Neural progenitor cell (in vitro differentiated cells): ENCODE measurements around the gene GRIN2A. TPM values are rescaled to one million over a fixed set of nuclear protein-coding genes. Genes with fewer than 3 reads are reported as not detected.

Experiments used
- DNase-seq: peaks from one replicate; pipeline ENCODE4 v3.0.0-alpha.2; 2016; ENCODE audit warnings: low spot score
- H2AFZ ChIP-seq: fragments of 200-600 bp; sonication (generic); replicated peaks from 2 replicates; pipeline ENCODE4 v1.6.1; 2016; ENCODE audit warnings: antibody characterized with exemption
- H3F3A ChIP-seq: fragments of 200-600 bp; sonication (generic); 2 replicates; pipeline ENCODE4 v1.6.1; 2016; ENCODE audit warnings: antibody characterized with exemption, low read depth
- H3K27ac ChIP-seq: fragments of 200-600 bp; sonication (generic); 2 replicates; pipeline ENCODE4 v1.5.1; 2016; ENCODE audit warnings: mild to moderate bottlenecking
- H3K27me3 ChIP-seq: fragments of 200-600 bp; sonication (generic); 2 replicates; pipeline ENCODE4 v1.6.1; 2016; ENCODE audit warnings: mild to moderate bottlenecking, moderate library complexity
- H3K36me3 ChIP-seq: fragments of 200-600 bp; sonication (generic); 2 replicates; pipeline ENCODE4 v1.5.1; 2016
- H3K4me1 ChIP-seq: fragments of 200-600 bp; sonication (generic); 2 replicates; pipeline ENCODE4 v1.6.1; 2016; ENCODE audit warnings: mixed run types
- H3K4me2 ChIP-seq: fragments of 200-600 bp; sonication (generic); 2 replicates; pipeline ENCODE4 v1.6.1; 2016
- H3K4me3 ChIP-seq: fragments of 200-600 bp; sonication (generic); 2 replicates; pipeline ENCODE4 v1.5.1; 2016
- H3K79me2 ChIP-seq: fragments of 200-600 bp; sonication (generic); 2 replicates; pipeline ENCODE4 v1.6.1; 2016; ENCODE audit warnings: low read depth
- H3K9ac ChIP-seq: fragments of 200-600 bp; sonication (generic); 2 replicates; pipeline ENCODE4 v1.6.1; 2016
- H3K9me3 ChIP-seq: fragments of 200-600 bp; sonication (generic); 2 replicates; pipeline ENCODE4 v1.5.1; 2016; ENCODE audit warnings: low read depth
- H4K20me1 ChIP-seq: fragments of 200-600 bp; sonication (generic); 2 replicates; pipeline ENCODE4 v1.6.1; 2016; ENCODE audit warnings: low read depth
- H3K27ac Mint-ChIP-seq: 3 replicates; pipeline ENCODE4 v1.8.0; 2021; ENCODE audit warnings: mixed read lengths
- H3K27me3 Mint-ChIP-seq: 2 replicates; pipeline ENCODE4 v1.8.0; 2022; ENCODE audit warnings: low read depth, mild to moderate bottlenecking, inconsistent platforms, moderate library complexity, mixed read lengths; ENCODE audit not compliant: insufficient read depth
- H3K36me3 Mint-ChIP-seq: 3 replicates; pipeline ENCODE4 v1.8.0; 2021; ENCODE audit warnings: mixed read lengths
- H3K4me1 Mint-ChIP-seq: 3 replicates; pipeline ENCODE4 v1.8.0; 2021; ENCODE audit warnings: mixed read lengths
- H3K4me3 Mint-ChIP-seq: 3 replicates; pipeline ENCODE4 v1.8.0; 2021; ENCODE audit warnings: mild to moderate bottlenecking, moderate library complexity, mixed read lengths
- H3K9me3 Mint-ChIP-seq: 3 replicates; pipeline ENCODE4 v1.8.0; 2020; ENCODE audit warnings: mixed read lengths
- EZH2 ChIP-seq: fragments of 200-600 bp; sonication (generic); IDR thresholded peaks from 2 replicates; pipeline ENCODE4 v1.6.1; 2017; ENCODE audit warnings: antibody characterized with exemption, mild to moderate bottlenecking, moderate library complexity
- EZH2phosphoT487 ChIP-seq: fragments of 200-600 bp; sonication (generic); IDR thresholded peaks from 2 replicates; pipeline ENCODE4 v1.6.1; 2017; ENCODE audit warnings: antibody characterized with exemption
- total RNA-seq: library from RNA; depleted of rRNA; stranded (reverse); fragments of >200 nt; gene quantifications from 2 replicates; pipeline ENCODE4 v1.2.3, GENCODE V29; 2015; ENCODE audit warnings: low replicate concordance
- TF ChIP-seq, protein P1 (sequence below): fragments of 200-600 bp; sonication (generic); IDR thresholded peaks from 2 replicates; pipeline ENCODE4 v1.5.1; 2017; ENCODE audit warnings: antibody characterized with exemption, mild to moderate bottlenecking

The GRIN2A gene
- total RNA-seq, 1 donor from 2014 or later, result 1.6 TPM

DNA sequence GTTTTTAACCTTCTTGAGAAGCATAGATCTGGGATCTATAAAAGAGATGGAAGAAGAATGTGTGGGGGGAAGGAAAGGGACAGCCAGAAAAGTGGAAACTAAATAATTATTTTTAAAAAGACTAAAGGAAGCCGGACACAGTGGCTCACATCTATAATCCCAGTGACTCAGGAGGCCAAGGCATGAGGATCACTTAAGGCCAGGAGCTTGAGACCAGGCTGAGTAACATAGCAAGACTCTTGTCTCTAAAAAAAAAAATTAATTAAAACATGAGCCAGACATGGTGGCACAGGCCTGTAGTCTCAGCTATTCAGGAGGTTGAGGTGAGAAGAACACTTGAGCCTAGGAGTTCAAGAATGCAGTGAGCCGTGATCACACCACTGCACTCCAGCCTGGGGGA, 335.1 kb downstream of the GRIN2A start:
- Histone ChIP-seq H3K9ac (no peak overlapping the region), H2AFZ (no peak overlapping the region), H4K20me1 (no peaks in the 10 kb centered on the region), H3F3A (peaks cover 10% of the 10 kb centered on the region), H3K27ac (no peak overlapping the region), H3K27me3 (no peaks in the 10 kb centered on the region), H3K36me3 (no peaks in the 10 kb centered on the region), H3K4me1 (peaks cover 8% of the 10 kb centered on the region), H3K79me2 (no peaks in the 10 kb centered on the region), H3K9me3 (no peaks in the 10 kb centered on the region), H3K4me3 (no peak overlapping the region), H3K4me2 (no peak overlapping the region)
- no peak overlapping the region for H3K4me3 Mint-ChIP-seq
- TF ChIP-seq EZH2 (no peak), EZH2phosphoT487 (no peak)
- TF ChIP-seq, protein P1, sequence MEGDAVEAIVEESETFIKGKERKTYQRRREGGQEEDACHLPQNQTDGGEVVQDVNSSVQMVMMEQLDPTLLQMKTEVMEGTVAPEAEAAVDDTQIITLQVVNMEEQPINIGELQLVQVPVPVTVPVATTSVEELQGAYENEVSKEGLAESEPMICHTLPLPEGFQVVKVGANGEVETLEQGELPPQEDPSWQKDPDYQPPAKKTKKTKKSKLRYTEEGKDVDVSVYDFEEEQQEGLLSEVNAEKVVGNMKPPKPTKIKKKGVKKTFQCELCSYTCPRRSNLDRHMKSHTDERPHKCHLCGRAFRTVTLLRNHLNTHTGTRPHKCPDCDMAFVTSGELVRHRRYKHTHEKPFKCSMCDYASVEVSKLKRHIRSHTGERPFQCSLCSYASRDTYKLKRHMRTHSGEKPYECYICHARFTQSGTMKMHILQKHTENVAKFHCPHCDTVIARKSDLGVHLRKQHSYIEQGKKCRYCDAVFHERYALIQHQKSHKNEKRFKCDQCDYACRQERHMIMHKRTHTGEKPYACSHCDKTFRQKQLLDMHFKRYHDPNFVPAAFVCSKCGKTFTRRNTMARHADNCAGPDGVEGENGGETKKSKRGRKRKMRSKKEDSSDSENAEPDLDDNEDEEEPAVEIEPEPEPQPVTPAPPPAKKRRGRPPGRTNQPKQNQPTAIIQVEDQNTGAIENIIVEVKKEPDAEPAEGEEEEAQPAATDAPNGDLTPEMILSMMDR, result no peak
- H3K27ac Mint-ChIP-seq, result no peak overlapping the region
- DNase-seq, result no peak
- peaks cover 8% of the 10 kb centered on the region for H3K27me3 Mint-ChIP-seq
- H3K36me3 Mint-ChIP-seq, result no peaks in the 10 kb centered on the region
- H3K4me1 Mint-ChIP-seq, result peaks cover 6% of the 10 kb centered on the region
- no peaks in the 10 kb centered on the region for H3K9me3 Mint-ChIP-seq

- no peak overlapping the region for H3K4me3 Mint-ChIP-seq
- no peak overlapping the region for H2AFZ ChIP-seq
- no peak for DNase-seq
- no peak overlapping the region for H3K27ac Mint-ChIP-seq
- H3K9ac ChIP-seq, result no peak overlapping the region
- H3K36me3 ChIP-seq, result no peaks in the 10 kb centered on the region
- no peaks in the 10 kb centered on the region for H3K9me3 Mint-ChIP-seq
- no peaks in the 10 kb centered on the region for H3K9me3 ChIP-seq
- H3K4me1 Mint-ChIP-seq, result peaks cover 6% of the 10 kb centered on the region
- H3F3A ChIP-seq, result peaks cover 10% of the 10 kb centered on the region
- H3K27ac ChIP-seq, result no peak overlapping the region
- H3K4me1 ChIP-seq, result peaks cover 8% of the 10 kb centered on the region
- H3K36me3 Mint-ChIP-seq, result no peaks in the 10 kb centered on the region
- H4K20me1 ChIP-seq, result no peaks in the 10 kb centered on the region
- TF ChIP-seq, protein P1, result no peak
- TF ChIP-seq EZH2phosphoT487 (no peak), EZH2 (no peak)
- no peaks in the 10 kb centered on the region for H3K79me2 ChIP-seq
- H3K4me3 ChIP-seq, result no peak overlapping the region
- no peaks in the 10 kb centered on the region for H3K27me3 ChIP-seq
- H3K27me3 Mint-ChIP-seq, result peaks cover 8% of the 10 kb centered on the region
- no peak overlapping the region for H3K4me2 ChIP-seq
Observed at GRCh38 chr16:9846362-9847099, 335.7 kb downstream of the GRIN2A start.

DNA sequence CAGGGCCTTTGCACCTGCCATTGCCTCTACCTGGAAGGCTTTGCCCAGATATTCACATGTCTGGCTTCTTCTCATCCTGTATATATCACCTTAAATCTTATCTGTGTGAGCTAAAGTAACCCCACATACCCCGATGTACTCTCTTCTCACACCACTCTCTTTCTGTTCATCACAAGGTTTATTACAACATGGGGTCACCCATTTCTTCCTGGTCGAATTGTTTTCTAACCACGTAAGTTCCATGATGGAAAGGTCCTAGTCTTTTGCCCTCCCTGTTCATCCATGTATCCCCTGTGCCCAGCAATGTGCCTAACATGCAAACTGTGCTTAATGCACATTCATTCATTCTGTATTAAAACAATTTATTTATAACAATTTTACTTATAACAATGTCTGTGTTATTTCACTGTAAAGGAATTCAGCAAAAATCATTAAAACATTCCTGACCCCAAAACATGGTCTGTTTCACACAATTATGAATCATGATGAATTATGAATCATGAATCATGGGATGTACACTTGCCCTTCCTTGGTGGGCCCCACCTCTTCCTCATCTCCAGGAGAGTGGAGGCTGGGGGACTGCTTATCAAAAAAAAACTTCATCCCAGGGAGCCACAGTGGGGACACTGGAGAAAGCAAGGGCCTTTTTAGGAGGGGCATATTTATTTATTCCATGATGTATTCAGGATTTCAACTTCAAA, 336.4 kb downstream of the GRIN2A start:
- Mint-ChIP-seq H3K36me3 (no peaks in the 10 kb centered on the region), H3K27me3 (peaks cover 8% of the 10 kb centered on the region), H3K27ac (no peak overlapping the region), H3K9me3 (no peaks in the 10 kb centered on the region), H3K4me1 (peaks cover 6% of the 10 kb centered on the region), H3K4me3 (no peak overlapping the region)
- H3F3A ChIP-seq, result peaks cover 10% of the 10 kb centered on the region
- TF ChIP-seq EZH2phosphoT487, result no peak
- no peak for TF ChIP-seq EZH2
- TF ChIP-seq, protein P1, result no peak
- no peaks in the 10 kb centered on the region for H3K27me3 ChIP-seq
- no peaks in the 10 kb centered on the region for H3K79me2 ChIP-seq
- H3K36me3 ChIP-seq, result no peaks in the 10 kb centered on the region
- H3K4me1 ChIP-seq, result peaks cover 8% of the 10 kb centered on the region
- H2AFZ ChIP-seq, result no peak overlapping the region
- no peaks in the 10 kb centered on the region for H3K9me3 ChIP-seq
- H3K27ac ChIP-seq, result no peak overlapping the region
- H4K20me1 ChIP-seq, result no peaks in the 10 kb centered on the region
- H3K4me2 ChIP-seq, result no peak overlapping the region
- H3K9ac ChIP-seq, result no peak overlapping the region
- H3K4me3 ChIP-seq, result no peak overlapping the region
- no peak for DNase-seq
